Transverse colon (tissue), 4 donors: Measurements from ENCODE around the gene TARS2.

Experiments used
- CTCF ChIP-seq, 5 experiments: fragments of 200-600 bp in 3 of 5; fragments of 450-650 bp in 2 of 5; sonication (generic) in 3 of 5; IDR thresholded peaks; 1 replicate in 2 of 5; 2 replicates in 3 of 5; pipeline ENCODE4 v1.5.1; 2016 to 2017; ENCODE audit warnings: antibody characterized with exemption in 5 of 5, inconsistent platforms in 3 of 5, mild to moderate bottlenecking in 2 of 5, moderate library complexity in 1 of 5
- EP300 ChIP-seq: sonication (generic); formaldehyde crosslinking; IDR thresholded peaks from one replicate; pipeline ENCODE4 v1.6.1; 2017; ENCODE audit warnings: antibody characterized with exemption, low read depth
- POLR2A ChIP-seq: fragments of 450-650 bp; IDR thresholded peaks from one replicate; pipeline ENCODE4 v1.6.1; 2016; ENCODE audit warnings: antibody characterized with exemption, mild to moderate bottlenecking, moderate library complexity
- POLR2AphosphoS5 ChIP-seq, 3 donors: sonication (generic); formaldehyde crosslinking; IDR thresholded peaks; one replicate each; pipeline ENCODE4 v1.6.1; 2016; ENCODE audit warnings: antibody characterized with exemption in 3 of 3

GRCh38 chr1:150508982-150509381, 21.8 kb downstream of the TARS2 start:
- no peak for TF ChIP-seq CTCF (IDR thresholded peaks at IDR 0.05)
- TF ChIP-seq POLR2AphosphoS5 (IDR thresholded peaks at IDR 0.05) = no peak
- TF ChIP-seq EP300 = no peak
- TF ChIP-seq POLR2A = no peak
